HG03378 (cell line): ENCODE measurements around the gene LGALS12.

Source experiments
- ATAC-seq: cut with Tn5 transposase; IDR thresholded peaks from one replicate; pipeline ENCODE4 v1.9.1; 2021; ENCODE audit warnings: mild to moderate bottlenecking, moderate library complexity; ENCODE audit not compliant: unreplicated experiment

The LGALS12 gene

DNA sequence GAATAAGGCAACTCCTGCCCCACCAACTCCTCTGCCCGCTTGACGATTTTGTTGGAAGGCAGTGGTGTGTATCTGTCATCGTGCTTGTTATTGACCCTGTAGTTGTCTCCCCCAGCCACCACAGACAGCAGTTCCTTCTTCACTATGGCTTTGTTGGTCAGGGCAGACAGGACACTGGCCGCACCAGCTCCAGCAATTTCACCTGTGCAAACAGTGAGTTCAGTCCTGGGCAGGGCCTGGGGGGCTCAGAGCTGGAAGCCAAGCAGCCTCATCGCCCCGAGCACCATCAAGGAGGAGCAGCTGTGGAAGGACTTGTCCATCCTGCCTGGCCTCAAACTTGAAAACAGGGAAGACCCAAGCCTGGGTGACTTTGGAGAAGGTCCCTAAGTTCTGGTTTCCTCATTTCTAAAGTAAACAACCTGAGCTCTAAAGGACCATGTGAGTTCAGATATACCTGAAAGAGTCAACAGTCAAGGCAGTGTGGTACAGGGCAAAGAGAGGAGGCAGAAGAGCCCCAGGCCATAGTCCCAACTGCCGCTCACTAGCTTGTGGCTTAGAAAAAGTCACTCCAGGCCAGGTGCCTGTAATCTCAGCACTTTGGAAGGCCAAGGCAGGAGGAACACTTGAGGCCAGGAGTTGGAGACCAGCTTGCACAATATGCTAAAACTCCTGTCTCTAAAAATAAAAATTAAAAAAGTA, 52.7 kb downstream of the LGALS12 start:
- no peak for ATAC-seq

DNA sequence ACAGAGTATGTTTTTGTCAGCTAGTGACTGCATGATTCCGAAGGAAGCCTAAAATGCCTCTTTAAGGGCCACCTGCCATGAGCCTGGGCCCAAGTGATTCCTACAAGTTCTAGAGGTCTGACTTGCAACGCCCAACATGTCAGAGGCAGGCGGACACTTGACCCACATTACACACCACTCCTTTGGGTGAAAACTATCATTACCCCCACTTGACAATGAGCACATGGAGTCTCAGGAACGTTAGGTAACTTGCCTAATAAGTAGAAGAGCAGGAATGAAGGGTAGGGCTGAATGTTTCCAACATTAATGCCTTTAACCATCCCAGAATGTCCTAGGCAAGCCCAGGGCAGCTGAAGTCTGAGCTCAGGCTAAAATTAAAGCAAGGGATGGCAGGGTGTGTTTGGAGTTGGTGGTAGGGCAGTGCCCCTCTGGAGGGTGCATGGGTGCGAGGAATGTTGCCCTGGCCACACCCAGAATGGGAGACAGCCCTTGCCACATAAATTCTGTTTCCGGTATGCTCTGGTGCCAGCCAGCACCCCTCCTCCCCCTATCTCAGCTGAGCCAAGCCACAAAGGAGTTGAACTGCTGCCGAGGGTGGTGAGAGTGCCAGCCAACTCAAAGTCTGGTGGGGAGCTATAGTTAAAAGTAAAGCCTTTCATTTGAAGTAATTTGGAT, 54.8 kb downstream of the LGALS12 start:
- no peak for ATAC-seq

DNA sequence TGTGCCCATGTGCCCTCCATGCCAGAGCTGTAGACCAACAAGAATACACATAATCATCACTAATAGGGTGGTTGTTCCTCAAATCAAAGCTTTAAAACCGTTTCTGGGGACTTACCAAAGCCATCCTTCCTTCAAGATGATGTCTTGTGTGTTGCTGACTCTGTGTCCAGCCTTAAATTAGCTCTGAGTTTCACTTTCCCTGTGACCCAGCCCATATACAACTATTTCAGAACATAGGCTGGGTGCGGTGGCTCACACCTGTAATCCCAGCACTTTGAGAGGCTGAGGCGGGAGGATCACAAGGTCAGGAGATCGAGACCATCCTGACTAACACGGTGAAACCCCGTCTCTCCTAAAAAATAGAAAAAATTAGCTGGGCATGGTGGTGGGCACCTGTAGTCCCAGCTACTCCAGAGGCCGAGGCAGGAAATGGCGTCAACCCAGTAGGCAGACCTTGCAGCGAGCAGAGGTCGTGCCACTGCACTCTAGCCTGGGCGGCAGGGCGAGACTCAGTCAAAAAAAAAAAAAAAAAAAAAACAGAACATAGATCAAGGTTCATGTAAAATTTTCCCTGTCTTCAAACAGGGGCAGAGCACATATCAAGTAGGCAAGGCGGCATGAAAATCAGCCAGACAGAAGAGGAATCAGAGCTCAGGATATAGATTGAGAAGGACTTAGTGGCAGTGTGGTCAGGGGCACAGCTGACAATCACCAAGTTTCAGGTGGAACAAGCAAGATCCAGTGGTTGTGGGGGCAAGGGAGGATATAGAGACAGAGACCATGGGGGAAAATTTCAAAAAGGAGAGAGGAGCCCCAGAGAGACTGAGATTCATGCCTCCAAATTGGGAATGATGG, 57.5 kb downstream of the LGALS12 start, which contains the start of gene PLAAT2:
Gene PLAAT2 (minus strand): TSS at position 179 of the 855 bp plus-strand sequence. CDS start 55 bp downstream, at position 124.
- ATAC-seq, result no peak

DNA sequence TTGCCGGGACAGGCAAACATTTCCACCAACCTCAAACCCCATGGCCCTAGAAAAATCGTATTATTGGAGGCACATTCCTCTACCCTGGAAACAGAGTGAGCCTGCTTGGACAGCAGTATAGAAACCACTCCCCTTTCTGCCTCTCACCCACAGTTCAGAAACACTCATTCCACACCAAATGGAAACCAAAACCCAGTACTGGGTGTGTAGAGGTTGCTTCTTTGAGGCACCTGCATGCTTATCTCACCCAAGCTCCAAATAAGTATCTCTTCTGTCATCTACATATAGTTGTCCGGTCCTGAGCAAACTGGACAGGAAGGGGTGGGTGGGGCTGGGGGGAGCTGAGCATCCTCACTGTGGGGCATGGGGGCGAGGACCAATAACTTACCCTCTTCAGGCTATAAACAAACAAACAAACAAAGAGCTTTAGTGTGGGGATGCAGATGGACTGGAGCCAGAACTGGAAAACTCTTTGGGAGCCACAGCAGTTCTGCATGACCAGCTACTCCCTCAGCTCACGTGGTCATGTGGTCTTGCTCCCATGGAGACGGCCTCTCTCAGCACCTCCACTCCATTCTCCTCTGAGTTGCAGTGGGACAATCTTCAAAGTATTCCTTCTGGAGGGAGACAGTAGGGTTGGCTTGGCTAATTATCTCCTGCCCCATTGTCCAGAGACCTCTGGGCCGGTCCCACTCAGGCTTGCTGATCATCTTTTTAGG, 58.3 kb downstream of the LGALS12 start:
- ATAC-seq, result peak; percentile 63

DNA sequence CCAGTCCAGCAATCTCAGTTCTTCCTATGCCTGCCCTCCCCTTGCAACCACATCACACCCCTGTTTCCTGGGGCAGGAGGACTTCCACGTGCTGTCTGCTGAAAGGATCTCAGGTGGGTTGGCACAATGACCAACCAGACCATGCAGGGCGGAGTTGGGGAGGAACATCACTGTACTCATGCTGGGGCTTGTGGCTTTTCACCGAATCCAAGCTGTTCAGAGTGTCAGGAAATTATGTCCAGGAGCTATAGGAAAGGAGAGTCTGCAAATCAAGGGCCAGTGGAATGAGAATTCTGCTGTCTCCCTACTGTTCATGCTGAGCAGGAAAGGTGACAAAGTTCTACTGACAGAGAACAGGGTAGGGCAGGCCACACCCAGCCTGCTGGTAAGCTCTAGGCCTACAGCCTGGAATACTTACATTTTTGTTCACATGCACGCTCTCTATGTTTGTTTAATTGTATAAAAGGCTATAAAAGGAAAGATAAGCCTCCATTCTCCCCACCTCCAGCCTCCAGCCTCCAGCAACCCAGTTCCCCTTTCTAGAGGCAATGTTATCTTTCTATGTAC, 59.0 kb downstream of the LGALS12 start:
- ATAC-seq, result no peak
